ENCODE results near the gene PURA. TPM values are rescaled to one million over a fixed set of nuclear protein-coding genes. Genes with fewer than 3 reads are reported as not detected.
"Not testable (repeated sequence)": the region's sequence is repeated elsewhere in the genome, so short reads cannot be mapped to it uniquely, and the experiment has no call there.

Gene PURA
- total and polyA plus RNA-seq, 3 experiments from 2014 or later, result 4.8 to 16.4 (median 14.8) TPM

GRCh38 chr5:140154710-140155381, 40.9 kb downstream of the PURA start:
- H3K27ac Mint-ChIP-seq; POLR2A ChIA-PET; H3K27me3 ChIP-seq (ENCODE audit: insufficient read depth, low read length, poor library complexity, severe bottlenecking); H3K36me3 ChIP-seq (ENCODE audit: insufficient read depth, low read length); H3K27ac ChIP-seq (ENCODE audit: low read depth, low read length); H3K9me3 Mint-ChIP-seq; H3K36me3 Mint-ChIP-seq; H3K4me3 ChIP-seq (ENCODE audit: low read length); H3K4me3 Mint-ChIP-seq; H3K9me3 ChIP-seq (ENCODE audit: low read length); H3K27me3 Mint-ChIP-seq; H3K4me1 ChIP-seq (ENCODE audit: insufficient read depth, low read length); DNase-seq: not testable (repeated sequence)
- CTCF ChIA-PET, result interaction anchor here (1.0 to 8.4 kb wide), 6 partner anchors 11 to 80 kb away, joined by 3 to 83 read pairs (median 4); no protein-coding TSS in a partner anchor
- peaks cover 3 to 13% (median 10%) of the 10 kb centered on the region in 3 donors for H3K4me1 Mint-ChIP-seq

- H3K27me3 Mint-ChIP-seq, result no peaks in the 10 kb centered on the region
- H3K9me3 Mint-ChIP-seq, result no peaks in the 10 kb centered on the region
- H3K4me3 ChIP-seq (ENCODE audit: low read length), result no peak overlapping the region
- no peak overlapping the region for H3K27ac ChIP-seq (ENCODE audit: low read depth, low read length)
- H3K4me1 Mint-ChIP-seq, result peaks cover 3 to 10% (median 9%) of the 10 kb centered on the region in 3 donors
- ChIA-PET POLR2A (interaction anchor here (1.0 kb wide), 1 partner anchor 50 kb away, joined by 3 read pairs; no protein-coding TSS in a partner anchor), CTCF (interaction anchor here (1.2 to 8.4 kb wide), 5 partner anchors 13 to 188 kb away, joined by 3 to 83 read pairs (median 7); no protein-coding TSS in a partner anchor)
- H3K27ac Mint-ChIP-seq, result peak overlapping the region in 3 of 8 donors; percentile 48 to 54 (median 53)
- H3K9me3 ChIP-seq (ENCODE audit: low read length), result no peaks in the 10 kb centered on the region
- H3K36me3 ChIP-seq (ENCODE audit: insufficient read depth, low read length), result no peaks in the 10 kb centered on the region
- no peaks in the 10 kb centered on the region for H3K27me3 ChIP-seq (ENCODE audit: insufficient read depth, low read length, poor library complexity, severe bottlenecking)
- peak; percentile 75 to 88 (median 79) for DNase-seq
- H3K4me3 Mint-ChIP-seq, result peak overlapping the region in 5 of 7 donors; percentile 8 to 72 (median 44)
- H3K4me1 ChIP-seq (ENCODE audit: insufficient read depth, low read length), result peaks cover 3% of the 10 kb centered on the region
- H3K36me3 Mint-ChIP-seq, result peaks cover 0 to under 1% (median 0%) of the 10 kb centered on the region in 3 donors
Measured at GRCh38 chr5:140157032-140157781, 43.3 kb downstream of the PURA start.

GRCh38 chr5:140159014-140159927, 45.4 kb downstream of the PURA start:
- CTCF ChIA-PET, result interaction anchor here (1.1 to 8.4 kb wide), 3 partner anchors 11 to 85 kb away, joined by 5 to 83 read pairs (median 76); no protein-coding TSS in a partner anchor
- H3K9me3 Mint-ChIP-seq, result no peaks in the 10 kb centered on the region
- POLR2A ChIA-PET, result no interaction called here

GRCh38 chr5:140162275-140162674, 48.4 kb downstream of the PURA start:
- no peaks in the 10 kb centered on the region for H3K27me3 ChIP-seq (ENCODE audit: insufficient read depth, low read length, poor library complexity, severe bottlenecking)

More at GRCh38 chr5:140159014-140159927, 45.4 kb downstream of the PURA start:
- Histone ChIP-seq H3K9me3 (ENCODE audit: low read length) (no peaks in the 10 kb centered on the region), H3K27me3 (ENCODE audit: insufficient read depth, low read length, poor library complexity, severe bottlenecking) (no peaks in the 10 kb centered on the region), H3K36me3 (ENCODE audit: insufficient read depth, low read length) (no peaks in the 10 kb centered on the region), H3K4me3 (ENCODE audit: low read length) (no peak overlapping the region), H3K27ac (ENCODE audit: low read depth, low read length) (no peak overlapping the region), H3K4me1 (ENCODE audit: insufficient read depth, low read length) (peaks cover 3% of the 10 kb centered on the region)
- H3K36me3 Mint-ChIP-seq, result peaks cover 0 to 1% (median 0%) of the 10 kb centered on the region in 3 donors
- DNase-seq, result no peak
- H3K27ac Mint-ChIP-seq, result peak overlapping the region in 1 of 8 donors; percentile 48
- H3K4me3 Mint-ChIP-seq, result peak overlapping the region in 1 of 7 donors; percentile 49
- peaks cover 0 to 4% of the 10 kb centered on the region in 2 donors for H3K27me3 Mint-ChIP-seq
- H3K4me1 Mint-ChIP-seq, result peaks cover 3 to 10% (median 9%) of the 10 kb centered on the region in 3 donors

GRCh38 chr5:140162781-140163180, 48.9 kb downstream of the PURA start:
- H3K4me1 Mint-ChIP-seq, result no peaks in the 10 kb centered on the region
- H3K36me3 Mint-ChIP-seq, result peaks cover 0 to 4% (median 1%) of the 10 kb centered on the region in 3 donors
- no peaks in the 10 kb centered on the region for H3K9me3 ChIP-seq (ENCODE audit: low read length)
- H3K27me3 Mint-ChIP-seq, result peaks cover 1 to 4% of the 10 kb centered on the region in 2 donors
- DNase-seq, result no peak
- CTCF ChIA-PET, result interaction anchor here (1.3 kb wide), 1 partner anchor 90 kb away, joined by 5 read pairs; no protein-coding TSS in a partner anchor
- H3K27ac Mint-ChIP-seq, result no peak overlapping the region
- H3K4me1 ChIP-seq (ENCODE audit: insufficient read depth, low read length), result no peaks in the 10 kb centered on the region
- no peaks in the 10 kb centered on the region for H3K27me3 ChIP-seq (ENCODE audit: insufficient read depth, low read length, poor library complexity, severe bottlenecking)
- no peak overlapping the region for H3K4me3 Mint-ChIP-seq
- H3K36me3 ChIP-seq (ENCODE audit: insufficient read depth, low read length), result no peaks in the 10 kb centered on the region
- POLR2A ChIA-PET, result no interaction called here
- H3K4me3 ChIP-seq (ENCODE audit: low read length), result no peak overlapping the region
- H3K27ac ChIP-seq (ENCODE audit: low read depth, low read length), result no peak overlapping the region
- no peaks in the 10 kb centered on the region for H3K9me3 Mint-ChIP-seq

More at GRCh38 chr5:140162275-140162674, 48.4 kb downstream of the PURA start:
- Histone ChIP-seq H3K27ac (ENCODE audit: low read depth, low read length) (no peak overlapping the region), H3K36me3 (ENCODE audit: insufficient read depth, low read length) (no peaks in the 10 kb centered on the region), H3K9me3 (ENCODE audit: low read length) (no peaks in the 10 kb centered on the region), H3K4me1 (ENCODE audit: insufficient read depth, low read length) (peaks cover 3% of the 10 kb centered on the region), H3K4me3 (ENCODE audit: low read length) (no peak overlapping the region)
- Mint-ChIP-seq H3K9me3 (no peaks in the 10 kb centered on the region), H3K4me1 (peaks cover 0 to 2% (median 1%) of the 10 kb centered on the region in 3 donors), H3K27ac (peak overlapping the region in 1 of 8 donors; percentile 54), H3K36me3 (peaks cover 0 to 2% (median 1%) of the 10 kb centered on the region in 3 donors), H3K27me3 (peaks cover 1 to 4% of the 10 kb centered on the region in 2 donors), H3K4me3 (no peak overlapping the region)
- no peak for DNase-seq
- ChIA-PET CTCF (interaction anchor here (0.7 to 1.3 kb wide), 3 partner anchors 12 to 89 kb away, joined by 3 to 5 read pairs (median 3); no protein-coding TSS in a partner anchor), POLR2A (no interaction called here)

- Histone ChIP-seq H3K4me1 (ENCODE audit: insufficient read depth, low read length) (no peaks in the 10 kb centered on the region), H3K36me3 (ENCODE audit: insufficient read depth, low read length) (no peaks in the 10 kb centered on the region), H3K27ac (ENCODE audit: low read depth, low read length) (no peak overlapping the region), H3K9me3 (ENCODE audit: low read length) (no peaks in the 10 kb centered on the region), H3K27me3 (ENCODE audit: insufficient read depth, low read length, poor library complexity, severe bottlenecking) (no peaks in the 10 kb centered on the region), H3K4me3 (ENCODE audit: low read length) (no peak overlapping the region)
- ChIA-PET POLR2A (no interaction called here), CTCF (interaction anchor here (2.0 kb wide), 1 partner anchor 21 kb away, joined by 10 read pairs; no protein-coding TSS in a partner anchor)
- H3K4me1 Mint-ChIP-seq, result no peaks in the 10 kb centered on the region
- H3K4me3 Mint-ChIP-seq, result no peak overlapping the region
- no peak for DNase-seq
- peak overlapping the region in 1 of 8 donors; percentile 68 for H3K27ac Mint-ChIP-seq
- no peaks in the 10 kb centered on the region for H3K9me3 Mint-ChIP-seq
- peaks cover 1 to 4% of the 10 kb centered on the region in 2 donors for H3K27me3 Mint-ChIP-seq
- H3K36me3 Mint-ChIP-seq, result peaks cover 0 to 6% (median 4%) of the 10 kb centered on the region in 3 donors
Measured at GRCh38 chr5:140165101-140165922, 51.4 kb downstream of the PURA start.

- Histone ChIP-seq H3K9me3 (ENCODE audit: low read length) (no peaks in the 10 kb centered on the region), H3K36me3 (ENCODE audit: insufficient read depth, low read length) (no peaks in the 10 kb centered on the region), H3K27ac (ENCODE audit: low read depth, low read length) (no peak overlapping the region), H3K27me3 (ENCODE audit: insufficient read depth, low read length, poor library complexity, severe bottlenecking) (no peaks in the 10 kb centered on the region), H3K4me3 (ENCODE audit: low read length) (no peak overlapping the region), H3K4me1 (ENCODE audit: insufficient read depth, low read length) (no peaks in the 10 kb centered on the region)
- H3K9me3 Mint-ChIP-seq, result no peaks in the 10 kb centered on the region
- H3K4me1 Mint-ChIP-seq, result no peaks in the 10 kb centered on the region
- POLR2A ChIA-PET, result no interaction called here
- H3K36me3 Mint-ChIP-seq, result peaks cover 0 to 6% (median 4%) of the 10 kb centered on the region in 3 donors
- no peak overlapping the region for H3K27ac Mint-ChIP-seq
- H3K4me3 Mint-ChIP-seq, result no peak overlapping the region
- no peak for DNase-seq
- CTCF ChIA-PET, result interaction anchor here (2.0 kb wide), 1 partner anchor 21 kb away, joined by 10 read pairs; no protein-coding TSS in a partner anchor
- peaks cover 1 to 4% of the 10 kb centered on the region in 2 donors for H3K27me3 Mint-ChIP-seq
Measured at GRCh38 chr5:140165923-140166270, 52.0 kb downstream of the PURA start.

All from CD8-positive, alpha-beta memory T cell (primary cell).